Measurements from ENCODE around the gene STAM2.

The STAM2 gene

DNA sequence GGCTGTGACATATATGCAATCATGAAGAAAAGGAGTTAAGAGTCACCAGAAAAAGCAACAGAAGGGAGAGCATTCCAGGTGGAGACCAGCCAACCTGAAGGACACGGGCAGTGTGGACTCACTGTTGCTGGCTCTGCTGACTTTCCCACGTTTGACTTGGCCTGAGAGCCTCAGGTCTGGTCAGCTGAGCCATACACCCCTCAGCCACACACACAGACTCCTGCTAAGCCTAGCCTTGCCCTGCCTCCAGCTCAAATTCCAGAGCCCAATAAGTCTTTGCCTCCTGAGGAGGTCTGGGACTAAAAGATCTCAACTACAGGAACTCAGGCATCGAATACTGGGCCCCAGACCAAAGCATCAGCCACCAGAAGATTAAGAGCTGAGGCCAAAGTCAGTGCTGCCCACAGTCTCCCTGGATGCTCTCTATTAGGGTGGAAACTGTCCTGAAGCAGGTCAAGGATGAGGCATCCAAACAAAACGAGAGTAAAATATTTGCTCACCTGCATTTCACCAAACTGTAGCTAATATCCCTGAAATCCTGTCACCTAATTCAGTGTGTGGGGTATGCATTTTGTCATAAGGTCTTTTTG lies 100.0 kb downstream of the STAM2 start:
- no peaks in the 10 kb centered on the region for H3K36me3 ChIP-seq (ENCODE audit: control insufficient read depth, insufficient read depth, low read length)
- WGBS, 2 experiments (ENCODE audit: insufficient coverage in 2 of 2), result 73 to 81% methylated on average over 2 of the region's 4 CpGs
- no peak overlapping the region for H3K27ac ChIP-seq (ENCODE audit: low read depth, low read length, severe bottlenecking)
- no peaks in the 10 kb centered on the region for H3K9me3 ChIP-seq (ENCODE audit: control insufficient read depth, low read length)
- no peak overlapping the region for H3K4me3 ChIP-seq (ENCODE audit: extremely low read depth, insufficient read depth, low read length, poor library complexity, severe bottlenecking)
- H3K4me1 ChIP-seq (ENCODE audit: control insufficient read depth, insufficient read depth, low read length, poor library complexity, severe bottlenecking), result no peaks in the 10 kb centered on the region

- Histone ChIP-seq H3K9me3 (ENCODE audit: control insufficient read depth, low read length) (no peaks in the 10 kb centered on the region), H3K4me1 (ENCODE audit: control insufficient read depth, insufficient read depth, low read length, poor library complexity, severe bottlenecking) (no peaks in the 10 kb centered on the region), H3K4me3 (ENCODE audit: extremely low read depth, insufficient read depth, low read length, poor library complexity, severe bottlenecking) (no peak overlapping the region), H3K27ac (ENCODE audit: low read depth, low read length, severe bottlenecking) (no peak overlapping the region), H3K36me3 (ENCODE audit: control insufficient read depth, insufficient read depth, low read length) (no peaks in the 10 kb centered on the region)
- WGBS, 2 experiments (ENCODE audit: insufficient coverage in 2 of 2), result 100% methylated on average over 1 of the region's 2 CpGs; no CpG with 5 or more reads in 1 of the 2 experiments
These were observed 103.6 kb downstream of the STAM2 start for GRCh38 chr2:152072011-152072410.

GRCh38 chr2:152071518-152071917 lies 104.0 kb downstream of the STAM2 start:
- Histone ChIP-seq H3K9me3 (ENCODE audit: control insufficient read depth, low read length) (no peaks in the 10 kb centered on the region), H3K4me1 (ENCODE audit: control insufficient read depth, insufficient read depth, low read length, poor library complexity, severe bottlenecking) (no peaks in the 10 kb centered on the region), H3K4me3 (ENCODE audit: extremely low read depth, insufficient read depth, low read length, poor library complexity, severe bottlenecking) (no peak overlapping the region), H3K36me3 (ENCODE audit: control insufficient read depth, insufficient read depth, low read length) (no peaks in the 10 kb centered on the region), H3K27ac (ENCODE audit: low read depth, low read length, severe bottlenecking) (no peak overlapping the region)
- WGBS, 2 experiments (ENCODE audit: insufficient coverage in 2 of 2), result no CpG with 5 or more reads among the region's 1 CpG

DNA sequence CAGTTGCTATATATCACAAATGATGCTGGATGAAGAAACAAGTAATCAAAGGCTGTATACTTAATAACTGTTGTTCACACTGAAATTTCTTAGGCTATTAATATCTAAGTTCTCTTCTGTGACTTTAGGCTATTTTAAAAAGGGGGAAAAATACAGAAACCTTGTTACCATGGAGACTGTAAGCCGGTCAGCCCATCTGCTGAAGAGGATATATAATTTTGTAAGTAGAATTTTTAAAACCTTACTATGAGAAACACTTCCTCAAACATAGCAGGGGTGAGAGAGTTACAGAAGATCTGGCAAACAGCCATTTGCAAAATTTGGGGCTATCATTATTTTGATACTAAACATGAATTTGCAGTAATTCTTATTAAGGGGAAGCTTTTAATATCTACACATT lies 104.5 kb downstream of the STAM2 start:
- no CpG with 5 or more reads among the region's 1 CpG for WGBS, 2 experiments (ENCODE audit: insufficient coverage in 2 of 2)
- H3K9me3 ChIP-seq (ENCODE audit: control insufficient read depth, low read length), result no peaks in the 10 kb centered on the region
- no peaks in the 10 kb centered on the region for H3K36me3 ChIP-seq (ENCODE audit: control insufficient read depth, insufficient read depth, low read length)
- no peaks in the 10 kb centered on the region for H3K4me1 ChIP-seq (ENCODE audit: control insufficient read depth, insufficient read depth, low read length, poor library complexity, severe bottlenecking)
- no peak overlapping the region for H3K4me3 ChIP-seq (ENCODE audit: extremely low read depth, insufficient read depth, low read length, poor library complexity, severe bottlenecking)
- H3K27ac ChIP-seq (ENCODE audit: low read depth, low read length, severe bottlenecking), result no peak overlapping the region

GRCh38 chr2:152068226-152068625 lies 107.3 kb downstream of the STAM2 start:
- Histone ChIP-seq H3K9me3 (ENCODE audit: control insufficient read depth, low read length) (no peaks in the 10 kb centered on the region), H3K36me3 (ENCODE audit: control insufficient read depth, insufficient read depth, low read length) (no peaks in the 10 kb centered on the region)
- WGBS, 2 experiments (ENCODE audit: insufficient coverage in 2 of 2), result 88 to 94% methylated on average over 2 of the region's 2 CpGs

GRCh38 chr2:152067823-152068222 lies 107.7 kb downstream of the STAM2 start:
- H3K27ac ChIP-seq (ENCODE audit: low read depth, low read length, severe bottlenecking), result no peak overlapping the region
- WGBS, 2 experiments (ENCODE audit: insufficient coverage in 2 of 2), result 100% methylated on average over 1 of the region's 1 CpG
- no peaks in the 10 kb centered on the region for H3K36me3 ChIP-seq (ENCODE audit: control insufficient read depth, insufficient read depth, low read length)
- no peak overlapping the region for H3K4me3 ChIP-seq (ENCODE audit: extremely low read depth, insufficient read depth, low read length, poor library complexity, severe bottlenecking)
- H3K9me3 ChIP-seq (ENCODE audit: control insufficient read depth, low read length), result no peaks in the 10 kb centered on the region
- no peaks in the 10 kb centered on the region for H3K4me1 ChIP-seq (ENCODE audit: control insufficient read depth, insufficient read depth, low read length, poor library complexity, severe bottlenecking)

More at GRCh38 chr2:152068226-152068625, 107.3 kb downstream of the STAM2 start:
- no peaks in the 10 kb centered on the region for H3K4me1 ChIP-seq (ENCODE audit: control insufficient read depth, insufficient read depth, low read length, poor library complexity, severe bottlenecking)
- no peak overlapping the region for H3K4me3 ChIP-seq (ENCODE audit: extremely low read depth, insufficient read depth, low read length, poor library complexity, severe bottlenecking)
- H3K27ac ChIP-seq (ENCODE audit: low read depth, low read length, severe bottlenecking), result no peak overlapping the region
